Neuronal stem cell (in vitro differentiated cells): Measurements from ENCODE around the gene C5orf46. TPM values are rescaled to one million over a fixed set of nuclear protein-coding genes. Genes with fewer than 3 reads are reported as not detected.
"Not testable (repeated sequence)": the region's sequence is repeated elsewhere in the genome, so short reads cannot be mapped to it uniquely, and the experiment has no call there.

ENCODE experiments used
- DNase-seq: peaks from one replicate; pipeline ENCODE4 v3.0.0-alpha.2; 2013; ENCODE audit warnings: low spot score
- H2AFZ ChIP-seq: one replicate; pipeline ENCODE4 v1.6.1; 2013; ENCODE audit warnings: mild to moderate bottlenecking, low read length, inconsistent platforms
- H2AK5ac ChIP-seq: 2 replicates; pipeline ENCODE4 v1.6.1; 2013; ENCODE audit warnings: low read depth, mild to moderate bottlenecking, inconsistent platforms, low read length, moderate library complexity, mixed read lengths
- H2BK120ac ChIP-seq: 2 replicates; pipeline ENCODE4 v1.6.1; 2013; ENCODE audit warnings: low read depth, mild to moderate bottlenecking, inconsistent platforms, low read length, moderate library complexity, mixed read lengths
- H2BK12ac ChIP-seq: one replicate; pipeline ENCODE4 v1.6.1; 2013; ENCODE audit warnings: low read length, inconsistent platforms
- H2BK15ac ChIP-seq: 2 replicates; pipeline ENCODE4 v1.6.1; 2013; ENCODE audit warnings: mild to moderate bottlenecking, low read length, inconsistent platforms, mixed read lengths
- H2BK5ac ChIP-seq: one replicate; pipeline ENCODE4 v1.6.1; 2013; ENCODE audit warnings: inconsistent platforms, mild to moderate bottlenecking, low read length, moderate library complexity
- H3K14ac ChIP-seq: one replicate; pipeline ENCODE4 v1.6.1; 2013; ENCODE audit warnings: low read length, inconsistent platforms
- H3K18ac ChIP-seq: 2 replicates; pipeline ENCODE4 v1.6.1; 2013; ENCODE audit warnings: low read length, inconsistent platforms
- H3K23ac ChIP-seq: 2 replicates; pipeline ENCODE4 v1.6.1; 2013; ENCODE audit warnings: low read depth, mild to moderate bottlenecking, mixed read lengths, low read length, inconsistent platforms; ENCODE audit not compliant: poor library complexity
- H3K27ac ChIP-seq: replicated peaks from 3 replicates; pipeline ENCODE4 v1.5.1; 2013; ENCODE audit warnings: low read length, inconsistent platforms
- H3K27me3 ChIP-seq, 3 experiments: 2 replicates each; pipeline ENCODE4 v1.6.1; 2013; ENCODE audit warnings: low read length in 3 of 3, mild to moderate bottlenecking in 2 of 3, inconsistent platforms in 1 of 3, low read depth in 1 of 3, mixed read lengths in 1 of 3, moderate library complexity in 1 of 3; ENCODE audit not compliant: control insufficient read depth in 3 of 3, insufficient read depth in 3 of 3
- H3K36me3 ChIP-seq, 2 donors: replicated peaks in 1 of 2; 2 replicates each; pipeline ENCODE4 v1.6.1; 2013; ENCODE audit warnings: low read length in 2 of 2; ENCODE audit not compliant: control insufficient read depth in 2 of 2, insufficient read depth in 2 of 2
- H3K4ac ChIP-seq: 2 replicates; pipeline ENCODE4 v1.6.1; 2013; ENCODE audit warnings: inconsistent platforms, mild to moderate bottlenecking, low read length, moderate library complexity
- H3K4me1 ChIP-seq, 2 donors: 1 replicate in 1 of 2; 2 replicates in 1 of 2; pipeline ENCODE4 v1.6.1; 2013; ENCODE audit warnings: low read length in 2 of 2, low read depth in 1 of 2; ENCODE audit not compliant: control insufficient read depth in 2 of 2, insufficient read depth in 1 of 2
- H3K4me2 ChIP-seq: one replicate; pipeline ENCODE4 v1.6.1; 2013; ENCODE audit warnings: mild to moderate bottlenecking, low read length, inconsistent platforms; ENCODE audit not compliant: insufficient read depth, poor library complexity, severe bottlenecking
- H3K4me3 ChIP-seq, 2 donors: 2 replicates each; pipeline ENCODE4 v1.5.1; 2013; ENCODE audit warnings: low read length in 2 of 2, mild to moderate bottlenecking in 2 of 2, inconsistent platforms in 1 of 2, moderate library complexity in 1 of 2
- H3K79me1 ChIP-seq: one replicate; pipeline ENCODE4 v1.6.1; 2013; ENCODE audit warnings: low read depth, mild to moderate bottlenecking, inconsistent platforms, low read length, moderate library complexity
- H3K9ac ChIP-seq: one replicate; pipeline ENCODE4 v1.6.1; 2013; ENCODE audit warnings: mild to moderate bottlenecking, low read depth, low read length, inconsistent platforms; ENCODE audit not compliant: poor library complexity
- H3K9me3 ChIP-seq, 2 donors: replicated peaks in 1 of 2; 2 replicates each; pipeline versions ENCODE3 to v1.6.1; 2013; ENCODE audit warnings: low read length in 2 of 2, mild to moderate bottlenecking in 2 of 2, inconsistent platforms in 1 of 2, low read depth in 1 of 2, mixed read lengths in 1 of 2, moderate library complexity in 1 of 2; ENCODE audit not compliant: control insufficient read depth in 2 of 2, insufficient read depth in 1 of 2
- H4K8ac ChIP-seq: one replicate; pipeline ENCODE4 v1.6.1; 2013; ENCODE audit warnings: low read depth, mild to moderate bottlenecking, inconsistent platforms, low read length, moderate library complexity
- H4K91ac ChIP-seq: one replicate; pipeline ENCODE4 v1.6.1; 2013; ENCODE audit warnings: low read length, low read depth, mild to moderate bottlenecking, inconsistent platforms; ENCODE audit not compliant: poor library complexity
- WGBS, 2 donors: extraction: QIAGEN DNeasy Blood & Tissue Kit; methylation state at CpG; one replicate each; pipeline ENCODE4 v1.1.7; 2013; ENCODE audit warnings: missing lambda C conversion rate in 2 of 2, mixed read lengths in 1 of 2; ENCODE audit not compliant: insufficient read length in 2 of 2, insufficient replicate concordance in 1 of 2; ENCODE audit errors: extremely low coverage in 2 of 2; 5-methylcytosine and 5-hydroxymethylcytosine counted together
- polyA plus RNA-seq, 2 experiments: library from polyadenylated mRNA; stranded (reverse); fragments of 200-250 nt; gene quantifications; one replicate each; pipeline ENCODE4 v1.2.3, GENCODE V29; 2013

C5orf46 gene
- not detected for polyA plus RNA-seq (2013, experiment 1 of 2)
- polyA plus RNA-seq (2013, experiment 2 of 2): not detected

- Histone ChIP-seq H3K4me3 (no peak within 1 kb of the TSS), H3K4me2 (no peak within 1 kb of the TSS), H3K14ac (no peak within 1 kb of the TSS), H4K91ac (no peak within 1 kb of the TSS), H3K36me3 (no peaks in the 10 kb centered on the region), H3K23ac (no peak within 1 kb of the TSS), H3K4me1 (peaks cover 0 to 1% of the 10 kb centered on the region in 2 donors), H2BK5ac (no peak within 1 kb of the TSS), H3K27ac (no peak within 1 kb of the TSS), H3K9ac (no peak within 1 kb of the TSS), H3K79me1 (no peaks in the 10 kb centered on the region), H3K4ac (no peak within 1 kb of the TSS), H3K9me3 (no peaks in the 10 kb centered on the region), H2AFZ (no peak within 1 kb of the TSS), H3K27me3 (no peaks in the 10 kb centered on the region), H2AK5ac (no peak within 1 kb of the TSS), H2BK15ac (no peak within 1 kb of the TSS), H4K8ac (no peak within 1 kb of the TSS), H2BK120ac (no peak within 1 kb of the TSS), H3K18ac (no peak within 1 kb of the TSS), H2BK12ac (no peak within 1 kb of the TSS)
- WGBS, 2 donors: no CpG with 5 or more reads among the region's 8 CpGs
- no peak for DNase-seq
These were observed at the start of gene C5orf46 for GRCh38 chr5:147906326-147907095. C5orf46 (minus strand) TSS chr5:147906538; CDS start chr5:147906501, 37 bp downstream.

GRCh38 chr5:147954971-147955370, 48.6 kb upstream of the C5orf46 start:
- H3K4me1 ChIP-seq: no peaks in the 10 kb centered on the region
- H2BK5ac ChIP-seq: no peak overlapping the region
- H3K4me3 ChIP-seq: no peak overlapping the region
- H3K27me3 ChIP-seq: no peaks in the 10 kb centered on the region
- no peak overlapping the region for H2AFZ ChIP-seq
- H3K14ac ChIP-seq: no peak overlapping the region
- H4K91ac ChIP-seq: no peak overlapping the region
- H3K23ac ChIP-seq: no peak overlapping the region
- no peak overlapping the region for H4K8ac ChIP-seq
- no peak overlapping the region for H2AK5ac ChIP-seq
- H2BK120ac ChIP-seq: no peak overlapping the region
- H3K9me3 ChIP-seq: no peaks in the 10 kb centered on the region
- H3K4ac ChIP-seq: no peak overlapping the region
- H3K27ac ChIP-seq: no peak overlapping the region
- H3K4me2 ChIP-seq: no peak overlapping the region
- no CpG with 5 or more reads among the region's 6 CpGs for WGBS, 2 donors
- H2BK15ac ChIP-seq: no peak overlapping the region
- no peak overlapping the region for H2BK12ac ChIP-seq
- H3K36me3 ChIP-seq: no peaks in the 10 kb centered on the region
- DNase-seq: no peak
- no peak overlapping the region for H3K9ac ChIP-seq
- H3K79me1 ChIP-seq: no peaks in the 10 kb centered on the region
- no peak overlapping the region for H3K18ac ChIP-seq

- no peak overlapping the region for H3K4me3 ChIP-seq
- H2AFZ ChIP-seq: no peak overlapping the region
- H3K14ac ChIP-seq: no peak overlapping the region
- H3K4me2 ChIP-seq: no peak overlapping the region
- no peak overlapping the region for H3K9ac ChIP-seq
- no peaks in the 10 kb centered on the region for H3K4me1 ChIP-seq
- H3K27me3 ChIP-seq: no peaks in the 10 kb centered on the region
- no CpG with 5 or more reads among the region's 2 CpGs for WGBS, 2 donors
- no peaks in the 10 kb centered on the region for H3K9me3 ChIP-seq
- H2AK5ac ChIP-seq: no peak overlapping the region
- H3K36me3 ChIP-seq: no peaks in the 10 kb centered on the region
- no peak overlapping the region for H3K23ac ChIP-seq
- H2BK12ac ChIP-seq: no peak overlapping the region
- no peak overlapping the region for H3K27ac ChIP-seq
- H2BK120ac ChIP-seq: no peak overlapping the region
- no peak overlapping the region for H4K8ac ChIP-seq
- no peak overlapping the region for H2BK15ac ChIP-seq
- H4K91ac ChIP-seq: no peak overlapping the region
- H3K4ac ChIP-seq: no peak overlapping the region
- H3K79me1 ChIP-seq: no peaks in the 10 kb centered on the region
- DNase-seq: peak; percentile 18
- no peak overlapping the region for H2BK5ac ChIP-seq
- no peak overlapping the region for H3K18ac ChIP-seq
These were observed 43.6 kb upstream of the C5orf46 start for GRCh38 chr5:147949711-147950573.

GRCh38 chr5:147946658-147947274, 40.4 kb upstream of the C5orf46 start:
- H3K27me3 ChIP-seq, H3K4ac ChIP-seq, H2BK12ac ChIP-seq, H3K9me3 ChIP-seq, H2BK5ac ChIP-seq, H3K14ac ChIP-seq, H3K18ac ChIP-seq, H4K8ac ChIP-seq, H2AK5ac ChIP-seq, H2BK120ac ChIP-seq, H3K23ac ChIP-seq, H4K91ac ChIP-seq, H3K4me1 ChIP-seq, H3K79me1 ChIP-seq, H3K36me3 ChIP-seq, H3K9ac ChIP-seq, DNase-seq, H2BK15ac ChIP-seq, H3K27ac ChIP-seq: not testable (repeated sequence)
- peak overlapping the region; percentile 27 for H2AFZ ChIP-seq
- peak overlapping the region; percentile 35 to 71 for H3K4me3 ChIP-seq
- no CpG with 5 or more reads among the region's 25 CpGs for WGBS, 2 donors
- H3K4me2 ChIP-seq: peak overlapping the region; percentile 25
